GM23338 (cell line): Measurements from ENCODE around the gene CDC27. TPM values are rescaled to one million over a fixed set of nuclear protein-coding genes. Genes with fewer than 3 reads are reported as not detected.

Experiments
- ATAC-seq: fragments of 200-7000 bp; cut with Tn5 transposase; 3 replicates; pipeline ENCODE4 v1.9.1; 2020
- DNase-seq: peaks from one replicate; pipeline ENCODE4 v3.0.0-alpha.2; 2015; ENCODE audit warnings: low spot score
- H2AFZ ChIP-seq: fragments of 200-600 bp; sonication (generic); 2 replicates; pipeline ENCODE4 v1.8.0; 2016; ENCODE audit warnings: antibody characterized with exemption, mild to moderate bottlenecking, moderate library complexity
- H3F3A ChIP-seq: fragments of 200-600 bp; sonication (generic); replicated peaks from 2 replicates; pipeline ENCODE4 v1.8.0; 2017; ENCODE audit warnings: antibody characterized with exemption, mixed run types, low read depth
- H3K27ac ChIP-seq: fragments of 200-600 bp; sonication (generic); 2 replicates; pipeline ENCODE4 v1.6.1; 2016; ENCODE audit warnings: low read depth
- H3K27me3 ChIP-seq: fragments of 200-600 bp; sonication (generic); 2 replicates; pipeline ENCODE4 v1.8.0; 2016; ENCODE audit warnings: mild to moderate bottlenecking, mixed run types, moderate library complexity; ENCODE audit not compliant: insufficient read depth
- H3K36me3 ChIP-seq: fragments of 200-600 bp; sonication (generic); 2 replicates; pipeline ENCODE4 v1.8.0; 2016; ENCODE audit warnings: mild to moderate bottlenecking; ENCODE audit not compliant: insufficient read depth
- H3K4me1 ChIP-seq: fragments of 200-600 bp; sonication (generic); 2 replicates; pipeline ENCODE4 v1.8.0; 2016; ENCODE audit warnings: mild to moderate bottlenecking, moderate library complexity; ENCODE audit not compliant: insufficient read depth
- H3K4me2 ChIP-seq: fragments of 200-600 bp; sonication (generic); 2 replicates; pipeline ENCODE4 v1.7.1; 2017; ENCODE audit warnings: mixed run types
- H3K4me3 ChIP-seq: fragments of 200-600 bp; sonication (generic); 2 replicates; pipeline ENCODE4 v1.6.1; 2016; ENCODE audit warnings: mixed run types
- H3K79me2 ChIP-seq: fragments of 200-600 bp; sonication (generic); replicated peaks from 2 replicates; pipeline ENCODE4 v1.8.0; 2017; ENCODE audit warnings: mild to moderate bottlenecking; ENCODE audit not compliant: insufficient read depth
- H3K9me2 ChIP-seq: fragments of 200-600 bp; sonication (generic); 2 replicates; pipeline ENCODE4 v1.8.0; 2017; ENCODE audit not compliant: insufficient read depth
- H4K20me1 ChIP-seq: fragments of 200-600 bp; sonication (generic); replicated peaks from 2 replicates; pipeline ENCODE4 v1.8.0; 2017; ENCODE audit warnings: mild to moderate bottlenecking; ENCODE audit not compliant: insufficient read depth
- H3K27ac Mint-ChIP-seq: 2 replicates; pipeline ENCODE4 v1.8.0; 2020; ENCODE audit warnings: inconsistent platforms, mild to moderate bottlenecking, moderate library complexity, mixed read lengths
- H3K27me3 Mint-ChIP-seq: 3 replicates; pipeline ENCODE4 v1.8.0; 2022; ENCODE audit warnings: low read depth, mild to moderate bottlenecking, moderate library complexity, mixed read lengths, inconsistent platforms; ENCODE audit not compliant: insufficient read depth, poor library complexity
- H3K36me3 Mint-ChIP-seq: 3 replicates; pipeline ENCODE4 v1.8.0; 2021; ENCODE audit warnings: low read depth, mild to moderate bottlenecking, inconsistent platforms, moderate library complexity, mixed read lengths
- H3K4me1 Mint-ChIP-seq: 3 replicates; pipeline ENCODE4 v1.8.0; 2020; ENCODE audit warnings: mild to moderate bottlenecking, inconsistent platforms, mixed read lengths
- H3K4me3 Mint-ChIP-seq: 3 replicates; pipeline ENCODE4 v1.8.0; 2021; ENCODE audit warnings: moderate library complexity, mild to moderate bottlenecking, inconsistent platforms, mixed read lengths
- H3K9me3 Mint-ChIP-seq: 3 replicates; pipeline ENCODE4 v1.8.0; 2020; ENCODE audit warnings: moderate library complexity, mild to moderate bottlenecking, inconsistent platforms, mixed read lengths
- CREB1 ChIP-seq: fragments of 250-450 bp; sonication (Bioruptor Pico); IDR thresholded peaks from 2 replicates; pipeline ENCODE4 v1.5.0; 2020; ENCODE audit warnings: low read depth, mild to moderate bottlenecking, moderate library complexity
- CTCF ChIP-seq, 2 experiments: fragments of 200-600 bp in 1 of 2; sonication (generic) in 1 of 2; conservative IDR thresholded peaks; 2 replicates each; pipeline versions ENCODE4 v1.5.1 to v1.6.1; 2016 to 2017; ENCODE audit warnings: antibody characterized with exemption in 2 of 2, low read depth in 2 of 2, mild to moderate bottlenecking in 2 of 2, moderate library complexity in 1 of 2
- EZH2 ChIP-seq: fragments of 200-600 bp; sonication (generic); IDR thresholded peaks from one replicate; pipeline ENCODE4 v1.8.0; 2017; ENCODE audit warnings: antibody characterized with exemption, mild to moderate bottlenecking, low read depth; ENCODE audit not compliant: unreplicated experiment
- JUNB ChIP-seq: IDR thresholded peaks from one replicate; pipeline ENCODE4 v1.6.1; 2016; ENCODE audit warnings: antibody characterized with exemption; ENCODE audit not compliant: unreplicated experiment
- NANOG ChIP-seq: IDR thresholded peaks from 2 replicates; pipeline ENCODE4 v1.6.1; 2016; ENCODE audit warnings: antibody characterized with exemption, borderline replicate concordance
- POLR2AphosphoS5 ChIP-seq: IDR thresholded peaks from 2 replicates; pipeline ENCODE4 v1.6.1; 2016; ENCODE audit warnings: antibody characterized with exemption, low read depth
- polyA plus RNA-seq: library from polyadenylated mRNA; unstranded; fragments of >200 nt; fragmentation: Nextera tagmentation; extraction: Ambion mirVana; gene quantifications from 2 replicates; pipeline ENCODE4 v1.2.1, GENCODE V29; 2016
- total RNA-seq: library from RNA; depleted of rRNA; stranded (reverse); fragments of >200 nt; shearing (Covaris generic); gene quantifications from 2 replicates; pipeline ENCODE4 v1.2.3, GENCODE V29; 2014
- TF ChIP-seq, protein P1 (sequence below): IDR thresholded peaks from 2 replicates; pipeline ENCODE4 v1.6.1; 2016; ENCODE audit warnings: antibody characterized with exemption
- TF ChIP-seq, protein P2 (sequence below): fragments of 250-450 bp; sonication (Bioruptor Pico); IDR thresholded peaks from 2 replicates; pipeline ENCODE4 v1.5.0; 2020; ENCODE audit warnings: mild to moderate bottlenecking, moderate library complexity

CDC27 gene
- total and polyA plus RNA-seq, 2 experiments from 2014 or later: 49.7 to 85.5 TPM

DNA sequence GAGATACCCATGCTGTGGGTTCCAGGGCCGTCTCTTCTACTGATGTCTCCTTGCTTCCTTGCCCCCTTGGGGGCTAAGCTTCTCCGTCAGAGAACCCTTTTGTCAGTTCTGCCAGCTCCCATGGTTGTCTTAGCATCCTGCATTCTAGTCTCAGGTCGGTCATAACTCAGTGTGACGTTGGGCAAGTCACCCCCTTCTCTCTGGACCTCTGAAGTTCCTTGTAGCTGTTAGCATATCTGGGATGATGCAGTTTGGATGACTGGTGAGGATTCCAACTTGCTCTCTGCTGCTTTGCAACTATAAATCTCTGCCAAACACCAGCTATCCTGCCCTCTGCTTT, 11.2 kb upstream of the CDC27 start:
- Mint-ChIP-seq H3K27ac (no peak overlapping the region), H3K4me3 (no peak overlapping the region), H3K27me3 (peaks cover 5% of the 10 kb centered on the region), H3K4me1 (peaks cover 8% of the 10 kb centered on the region; the same call in 2 of the 3 replicates), H3K9me3 (no peaks in the 10 kb centered on the region), H3K36me3 (no peaks in the 10 kb centered on the region; the same call in 2 of the 3 replicates)
- H3K36me3 ChIP-seq: no peaks in the 10 kb centered on the region
- no peak overlapping the region for H3K27ac ChIP-seq
- ATAC-seq: no peak
- DNase-seq: no peak
- H3K79me2 ChIP-seq: no peaks in the 10 kb centered on the region
- no peaks in the 10 kb centered on the region for H3F3A ChIP-seq
- no peaks in the 10 kb centered on the region for H4K20me1 ChIP-seq
- H2AFZ ChIP-seq: no peak overlapping the region
- TF ChIP-seq NANOG (no peak), EZH2 (no peak), CREB1 (CRISPR knock-in tag) (no peak), CTCF (conservative IDR thresholded peaks at IDR 0.05; ENCODE audit: low read depth in 2 of 2) (no peak), POLR2AphosphoS5 (no peak), JUNB (no peak)
- TF ChIP-seq, protein P1, sequence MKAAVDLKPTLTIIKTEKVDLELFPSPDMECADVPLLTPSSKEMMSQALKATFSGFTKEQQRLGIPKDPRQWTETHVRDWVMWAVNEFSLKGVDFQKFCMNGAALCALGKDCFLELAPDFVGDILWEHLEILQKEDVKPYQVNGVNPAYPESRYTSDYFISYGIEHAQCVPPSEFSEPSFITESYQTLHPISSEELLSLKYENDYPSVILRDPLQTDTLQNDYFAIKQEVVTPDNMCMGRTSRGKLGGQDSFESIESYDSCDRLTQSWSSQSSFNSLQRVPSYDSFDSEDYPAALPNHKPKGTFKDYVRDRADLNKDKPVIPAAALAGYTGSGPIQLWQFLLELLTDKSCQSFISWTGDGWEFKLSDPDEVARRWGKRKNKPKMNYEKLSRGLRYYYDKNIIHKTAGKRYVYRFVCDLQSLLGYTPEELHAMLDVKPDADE: no peak
- TF ChIP-seq, protein P2, sequence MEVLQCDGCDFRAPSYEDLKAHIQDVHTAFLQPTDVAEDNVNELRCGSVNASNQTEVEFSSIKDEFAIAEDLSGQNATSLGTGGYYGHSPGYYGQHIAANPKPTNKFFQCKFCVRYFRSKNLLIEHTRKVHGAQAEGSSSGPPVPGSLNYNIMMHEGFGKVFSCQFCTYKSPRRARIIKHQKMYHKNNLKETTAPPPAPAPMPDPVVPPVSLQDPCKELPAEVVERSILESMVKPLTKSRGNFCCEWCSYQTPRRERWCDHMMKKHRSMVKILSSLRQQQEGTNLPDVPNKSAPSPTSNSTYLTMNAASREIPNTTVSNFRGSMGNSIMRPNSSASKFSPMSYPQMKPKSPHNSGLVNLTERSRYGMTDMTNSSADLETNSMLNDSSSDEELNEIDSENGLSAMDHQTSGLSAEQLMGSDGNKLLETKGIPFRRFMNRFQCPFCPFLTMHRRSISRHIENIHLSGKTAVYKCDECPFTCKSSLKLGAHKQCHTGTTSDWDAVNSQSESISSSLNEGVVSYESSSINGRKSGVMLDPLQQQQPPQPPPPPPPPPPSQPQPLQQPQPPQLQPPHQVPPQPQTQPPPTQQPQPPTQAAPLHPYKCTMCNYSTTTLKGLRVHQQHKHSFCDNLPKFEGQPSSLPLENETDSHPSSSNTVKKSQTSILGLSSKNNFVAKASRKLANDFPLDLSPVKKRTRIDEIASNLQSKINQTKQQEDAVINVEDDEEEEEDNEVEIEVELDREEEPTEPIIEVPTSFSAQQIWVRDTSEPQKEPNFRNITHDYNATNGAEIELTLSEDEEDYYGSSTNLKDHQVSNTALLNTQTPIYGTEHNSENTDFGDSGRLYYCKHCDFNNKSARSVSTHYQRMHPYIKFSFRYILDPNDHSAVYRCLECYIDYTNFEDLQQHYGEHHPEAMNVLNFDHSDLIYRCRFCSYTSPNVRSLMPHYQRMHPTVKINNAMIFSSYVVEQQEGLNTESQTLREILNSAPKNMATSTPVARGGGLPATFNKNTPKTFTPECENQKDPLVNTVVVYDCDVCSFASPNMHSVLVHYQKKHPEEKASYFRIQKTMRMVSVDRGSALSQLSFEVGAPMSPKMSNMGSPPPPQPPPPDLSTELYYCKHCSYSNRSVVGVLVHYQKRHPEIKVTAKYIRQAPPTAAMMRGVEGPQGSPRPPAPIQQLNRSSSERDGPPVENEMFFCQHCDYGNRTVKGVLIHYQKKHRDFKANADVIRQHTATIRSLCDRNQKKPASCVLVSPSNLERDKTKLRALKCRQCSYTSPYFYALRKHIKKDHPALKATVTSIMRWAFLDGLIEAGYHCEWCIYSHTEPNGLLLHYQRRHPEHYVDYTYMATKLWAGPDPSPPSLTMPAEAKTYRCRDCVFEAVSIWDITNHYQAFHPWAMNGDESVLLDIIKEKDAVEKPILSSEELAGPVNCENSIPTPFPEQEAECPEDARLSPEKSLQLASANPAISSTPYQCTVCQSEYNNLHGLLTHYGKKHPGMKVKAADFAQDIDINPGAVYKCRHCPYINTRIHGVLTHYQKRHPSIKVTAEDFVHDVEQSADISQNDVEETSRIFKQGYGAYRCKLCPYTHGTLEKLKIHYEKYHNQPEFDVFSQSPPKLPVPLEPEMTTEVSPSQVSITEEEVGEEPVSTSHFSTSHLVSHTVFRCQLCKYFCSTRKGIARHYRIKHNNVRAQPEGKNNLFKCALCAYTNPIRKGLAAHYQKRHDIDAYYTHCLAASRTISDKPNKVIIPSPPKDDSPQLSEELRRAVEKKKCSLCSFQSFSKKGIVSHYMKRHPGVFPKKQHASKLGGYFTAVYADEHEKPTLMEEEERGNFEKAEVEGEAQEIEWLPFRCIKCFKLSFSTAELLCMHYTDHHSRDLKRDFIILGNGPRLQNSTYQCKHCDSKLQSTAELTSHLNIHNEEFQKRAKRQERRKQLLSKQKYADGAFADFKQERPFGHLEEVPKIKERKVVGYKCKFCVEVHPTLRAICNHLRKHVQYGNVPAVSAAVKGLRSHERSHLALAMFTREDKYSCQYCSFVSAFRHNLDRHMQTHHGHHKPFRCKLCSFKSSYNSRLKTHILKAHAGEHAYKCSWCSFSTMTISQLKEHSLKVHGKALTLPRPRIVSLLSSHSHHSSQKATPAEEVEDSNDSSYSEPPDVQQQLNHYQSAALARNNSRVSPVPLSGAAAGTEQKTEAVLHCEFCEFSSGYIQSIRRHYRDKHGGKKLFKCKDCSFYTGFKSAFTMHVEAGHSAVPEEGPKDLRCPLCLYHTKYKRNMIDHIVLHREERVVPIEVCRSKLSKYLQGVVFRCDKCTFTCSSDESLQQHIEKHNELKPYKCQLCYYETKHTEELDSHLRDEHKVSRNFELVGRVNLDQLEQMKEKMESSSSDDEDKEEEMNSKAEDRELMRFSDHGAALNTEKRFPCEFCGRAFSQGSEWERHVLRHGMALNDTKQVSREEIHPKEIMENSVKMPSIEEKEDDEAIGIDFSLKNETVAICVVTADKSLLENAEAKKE (CRISPR knock-in tag): no peak
- no peaks in the 10 kb centered on the region for H3K9me2 ChIP-seq
- peaks cover 7% of the 10 kb centered on the region; the same call in 1 of the 2 replicates for H3K4me1 ChIP-seq
- H3K4me2 ChIP-seq: no peak overlapping the region
- H3K4me3 ChIP-seq: no peak overlapping the region
- no peaks in the 10 kb centered on the region for H3K27me3 ChIP-seq
